Measurements from ENCODE around the gene APBA1.
A peak's percentile ranks its signal among the peaks of the same experiment; 100 is the strongest.

The APBA1 gene

GRCh38 chr9:69578026-69578425 is 94.1 kb downstream of the APBA1 start:
- no peak for DNase-seq (ENCODE audit: low spot score)

- no peak for DNase-seq (ENCODE audit: low spot score)
Measured at GRCh38 chr9:69577123-69577522, 95.0 kb downstream of the APBA1 start.

GRCh38 chr9:69574057-69574456 is 98.1 kb downstream of the APBA1 start:
- DNase-seq (ENCODE audit: low spot score): no peak

GRCh38 chr9:69573651-69574050 is 98.5 kb downstream of the APBA1 start:
- no peak for DNase-seq (ENCODE audit: low spot score)

- no peak for DNase-seq (ENCODE audit: low spot score)
Measured at GRCh38 chr9:69572611-69573010, 99.6 kb downstream of the APBA1 start.

- DNase-seq (ENCODE audit: low spot score): no peak
Measured at GRCh38 chr9:69571032-69571431, 101.1 kb downstream of the APBA1 start.

GRCh38 chr9:69569738-69570451 is 102.3 kb downstream of the APBA1 start:
- no peak for DNase-seq (ENCODE audit: low spot score)

GRCh38 chr9:69564557-69564956 is 107.6 kb downstream of the APBA1 start:
- no peak for DNase-seq (ENCODE audit: low spot score)

- no peak for DNase-seq (ENCODE audit: low spot score)
Measured at GRCh38 chr9:69559126-69559525, 113.0 kb downstream of the APBA1 start.

GRCh38 chr9:69556707-69557106 is 115.5 kb downstream of the APBA1 start:
- no peak for DNase-seq (ENCODE audit: low spot score)

GRCh38 chr9:69555802-69556201 is 116.4 kb downstream of the APBA1 start:
- no peak for DNase-seq (ENCODE audit: low spot score)

GRCh38 chr9:69554945-69555344 is 117.2 kb downstream of the APBA1 start:
- DNase-seq (ENCODE audit: low spot score): no peak

- DNase-seq (ENCODE audit: low spot score): peak; percentile 49
Measured at GRCh38 chr9:69549310-69550202, 122.6 kb downstream of the APBA1 start.

- no peak for DNase-seq (ENCODE audit: low spot score)
Measured at GRCh38 chr9:69548681-69549080, 123.5 kb downstream of the APBA1 start.

GRCh38 chr9:69546265-69546664 is 125.9 kb downstream of the APBA1 start:
- peak; percentile 15 for DNase-seq (ENCODE audit: low spot score)

GRCh38 chr9:69542942-69543704 is 129.0 kb downstream of the APBA1 start:
- no peak for DNase-seq (ENCODE audit: low spot score)

GRCh38 chr9:69542058-69542457 is 130.1 kb downstream of the APBA1 start:
- no peak for DNase-seq (ENCODE audit: low spot score)

GRCh38 chr9:69535911-69536310 is 136.3 kb downstream of the APBA1 start:
- no peak for DNase-seq (ENCODE audit: low spot score)

- DNase-seq (ENCODE audit: low spot score): no peak
Measured at GRCh38 chr9:69535286-69535832, 136.8 kb downstream of the APBA1 start.

- DNase-seq (ENCODE audit: low spot score): peak; percentile 70
Measured at GRCh38 chr9:69532396-69532795, 139.8 kb downstream of the APBA1 start.

GRCh38 chr9:69527454-69527853 is 144.7 kb downstream of the APBA1 start:
- no peak for DNase-seq (ENCODE audit: low spot score)

- DNase-seq (ENCODE audit: low spot score): no peak
Measured at GRCh38 chr9:69526699-69527098, 145.5 kb downstream of the APBA1 start.

All from hematopoietic multipotent progenitor cell treated with erythropoietin and hydrocortisone succinate and interleukin-3 and kit ligand, for 15 days (in vitro differentiated cells).